ENCODE data around the gene CCDC18. TPM values are rescaled to one million over a fixed set of nuclear protein-coding genes. Genes with fewer than 3 reads are reported as not detected.
"Not testable (repeated sequence)": the region's sequence is repeated elsewhere in the genome, so short reads cannot be mapped to it uniquely, and the experiment has no call there.

CCDC18 gene
- polyA plus RNA-seq, 2 donors: 2.6 to 6.7 TPM

- Histone ChIP-seq H3K27me3 (ENCODE audit: control insufficient read depth in 1 of 2, insufficient read depth in 2 of 2, low read length in 2 of 2) (no peaks in the 10 kb centered on the region), H3K36me3 (ENCODE audit: control insufficient read depth in 2 of 2, insufficient read depth in 2 of 2, low read length in 1 of 2) (peaks cover 0 to 2% of the 10 kb centered on the region in 2 donors), H3K9me3 (ENCODE audit: control insufficient read depth in 2 of 2, insufficient read depth in 1 of 2, low read depth in 1 of 2, low read length in 1 of 2) (no peaks in the 10 kb centered on the region), H3K27ac (ENCODE audit: low read depth in 2 of 2, low read length in 1 of 2) (no peak overlapping the region), H3K4me3 (ENCODE audit: low read depth in 1 of 2, low read length in 2 of 2) (no peak overlapping the region), H3K4me1 (ENCODE audit: control insufficient read depth in 2 of 2, insufficient read depth in 2 of 2, low read length in 1 of 2) (no peaks in the 10 kb centered on the region)
- 28 to 33% methylated on average over 1 of the region's 1 CpG for WGBS, 2 donors
Measured at GRCh38 chr1:93150729-93151128, 29.8 kb upstream of the CCDC18 start.

GRCh38 chr1:93151474-93151873 lies 29.1 kb upstream of the CCDC18 start:
- H3K36me3 ChIP-seq (ENCODE audit: control insufficient read depth in 2 of 2, insufficient read depth in 2 of 2, low read length in 1 of 2): peaks cover 0 to 2% of the 10 kb centered on the region in 2 donors
- no peaks in the 10 kb centered on the region for H3K4me1 ChIP-seq (ENCODE audit: control insufficient read depth in 2 of 2, insufficient read depth in 2 of 2, low read length in 1 of 2)

GRCh38 chr1:93152835-93153234 lies 27.7 kb upstream of the CCDC18 start:
- WGBS, 2 donors: 85 to 89% methylated on average over 2 of the region's 2 CpGs
- H3K9me3 ChIP-seq (ENCODE audit: control insufficient read depth in 2 of 2, insufficient read depth in 1 of 2, low read depth in 1 of 2, low read length in 1 of 2): no peaks in the 10 kb centered on the region
- H3K36me3 ChIP-seq (ENCODE audit: control insufficient read depth in 2 of 2, insufficient read depth in 2 of 2, low read length in 1 of 2): peaks cover 0 to 6% of the 10 kb centered on the region in 2 donors
- no peaks in the 10 kb centered on the region for H3K27me3 ChIP-seq (ENCODE audit: control insufficient read depth in 1 of 2, insufficient read depth in 2 of 2, low read length in 2 of 2)
- H3K4me3 ChIP-seq (ENCODE audit: low read depth in 1 of 2, low read length in 2 of 2): no peak overlapping the region
- H3K27ac ChIP-seq (ENCODE audit: low read depth in 2 of 2, low read length in 1 of 2): no peak overlapping the region
- H3K4me1 ChIP-seq (ENCODE audit: control insufficient read depth in 2 of 2, insufficient read depth in 2 of 2, low read length in 1 of 2): no peaks in the 10 kb centered on the region

More at GRCh38 chr1:93151474-93151873, 29.1 kb upstream of the CCDC18 start:
- Histone ChIP-seq H3K9me3 (ENCODE audit: control insufficient read depth in 2 of 2, insufficient read depth in 1 of 2, low read depth in 1 of 2, low read length in 1 of 2) (no peaks in the 10 kb centered on the region), H3K4me3 (ENCODE audit: low read depth in 1 of 2, low read length in 2 of 2) (no peak overlapping the region), H3K27ac (ENCODE audit: low read depth in 2 of 2, low read length in 1 of 2) (no peak overlapping the region), H3K27me3 (ENCODE audit: control insufficient read depth in 1 of 2, insufficient read depth in 2 of 2, low read length in 2 of 2) (no peaks in the 10 kb centered on the region)

GRCh38 chr1:93154898-93155297 lies 25.6 kb upstream of the CCDC18 start:
- Histone ChIP-seq H3K9me3 (ENCODE audit: control insufficient read depth in 2 of 2, insufficient read depth in 1 of 2, low read depth in 1 of 2, low read length in 1 of 2) (no peaks in the 10 kb centered on the region), H3K36me3 (ENCODE audit: control insufficient read depth in 2 of 2, insufficient read depth in 2 of 2, low read length in 1 of 2) (peaks cover 0 to 3% of the 10 kb centered on the region in 2 donors), H3K4me1 (ENCODE audit: control insufficient read depth in 2 of 2, insufficient read depth in 2 of 2, low read length in 1 of 2) (no peaks in the 10 kb centered on the region), H3K4me3 (ENCODE audit: low read depth in 1 of 2, low read length in 2 of 2) (no peak overlapping the region), H3K27ac (ENCODE audit: low read depth in 2 of 2, low read length in 1 of 2) (no peak overlapping the region), H3K27me3 (ENCODE audit: control insufficient read depth in 1 of 2, insufficient read depth in 2 of 2, low read length in 2 of 2) (no peaks in the 10 kb centered on the region)

- Histone ChIP-seq H3K9me3 (ENCODE audit: control insufficient read depth in 2 of 2, insufficient read depth in 1 of 2, low read depth in 1 of 2, low read length in 1 of 2) (no peaks in the 10 kb centered on the region), H3K36me3 (ENCODE audit: control insufficient read depth in 2 of 2, insufficient read depth in 2 of 2, low read length in 1 of 2) (peaks cover 0 to 3% of the 10 kb centered on the region in 2 donors), H3K4me3 (ENCODE audit: low read depth in 1 of 2, low read length in 2 of 2) (no peak overlapping the region), H3K27ac (ENCODE audit: low read depth in 2 of 2, low read length in 1 of 2) (no peak overlapping the region), H3K4me1 (ENCODE audit: control insufficient read depth in 2 of 2, insufficient read depth in 2 of 2, low read length in 1 of 2) (no peaks in the 10 kb centered on the region), H3K27me3 (ENCODE audit: control insufficient read depth in 1 of 2, insufficient read depth in 2 of 2, low read length in 2 of 2) (no peaks in the 10 kb centered on the region)
- WGBS, 2 donors: 74% methylated on average over 3 of the region's 3 CpGs
Measured at GRCh38 chr1:93155335-93155734, 25.2 kb upstream of the CCDC18 start.

- Histone ChIP-seq H3K4me3 (ENCODE audit: low read depth in 1 of 2, low read length in 2 of 2) (no peak overlapping the region), H3K27ac (ENCODE audit: low read depth in 2 of 2, low read length in 1 of 2) (no peak overlapping the region), H3K9me3 (ENCODE audit: control insufficient read depth in 2 of 2, insufficient read depth in 1 of 2, low read depth in 1 of 2, low read length in 1 of 2) (no peaks in the 10 kb centered on the region), H3K4me1 (ENCODE audit: control insufficient read depth in 2 of 2, insufficient read depth in 2 of 2, low read length in 1 of 2) (no peaks in the 10 kb centered on the region), H3K36me3 (ENCODE audit: control insufficient read depth in 2 of 2, insufficient read depth in 2 of 2, low read length in 1 of 2) (peaks cover 0 to 3% of the 10 kb centered on the region in 2 donors), H3K27me3 (ENCODE audit: control insufficient read depth in 1 of 2, insufficient read depth in 2 of 2, low read length in 2 of 2) (no peaks in the 10 kb centered on the region)
- 84 to 91% methylated on average over 2 of the region's 2 CpGs for WGBS, 2 donors
Measured at GRCh38 chr1:93159337-93159736, 21.2 kb upstream of the CCDC18 start.

- not testable (repeated sequence) for H3K9me3 ChIP-seq (ENCODE audit: control insufficient read depth in 2 of 2, insufficient read depth in 1 of 2, low read depth in 1 of 2, low read length in 1 of 2); H3K27ac ChIP-seq (ENCODE audit: low read depth in 2 of 2, low read length in 1 of 2); H3K27me3 ChIP-seq (ENCODE audit: control insufficient read depth in 1 of 2, insufficient read depth in 2 of 2, low read length in 2 of 2); H3K4me3 ChIP-seq (ENCODE audit: low read depth in 1 of 2, low read length in 2 of 2); H3K36me3 ChIP-seq (ENCODE audit: control insufficient read depth in 2 of 2, insufficient read depth in 2 of 2, low read length in 1 of 2); H3K4me1 ChIP-seq (ENCODE audit: control insufficient read depth in 2 of 2, insufficient read depth in 2 of 2, low read length in 1 of 2)
- 94 to 97% methylated on average over 8 of the region's 8 CpGs for WGBS, 2 donors
Measured at GRCh38 chr1:93163314-93163713, 17.2 kb upstream of the CCDC18 start.

- no peak overlapping the region for H3K4me3 ChIP-seq (ENCODE audit: low read depth in 1 of 2, low read length in 2 of 2)
- 90 to 91% methylated on average over 2 of the region's 2 CpGs for WGBS, 2 donors
- H3K4me1 ChIP-seq (ENCODE audit: control insufficient read depth in 2 of 2, insufficient read depth in 2 of 2, low read length in 1 of 2): no peaks in the 10 kb centered on the region
- H3K27ac ChIP-seq (ENCODE audit: low read depth in 2 of 2, low read length in 1 of 2): no peak overlapping the region
- no peaks in the 10 kb centered on the region for H3K9me3 ChIP-seq (ENCODE audit: control insufficient read depth in 2 of 2, insufficient read depth in 1 of 2, low read depth in 1 of 2, low read length in 1 of 2)
- no peaks in the 10 kb centered on the region for H3K27me3 ChIP-seq (ENCODE audit: control insufficient read depth in 1 of 2, insufficient read depth in 2 of 2, low read length in 2 of 2)
- H3K36me3 ChIP-seq (ENCODE audit: control insufficient read depth in 2 of 2, insufficient read depth in 2 of 2, low read length in 1 of 2): no peaks in the 10 kb centered on the region
Measured at GRCh38 chr1:93164816-93165215, 15.7 kb upstream of the CCDC18 start.

- not testable (repeated sequence) for H3K4me1 ChIP-seq (ENCODE audit: control insufficient read depth in 2 of 2, insufficient read depth in 2 of 2, low read length in 1 of 2); H3K27me3 ChIP-seq (ENCODE audit: control insufficient read depth in 1 of 2, insufficient read depth in 2 of 2, low read length in 2 of 2); H3K4me3 ChIP-seq (ENCODE audit: low read depth in 1 of 2, low read length in 2 of 2); H3K9me3 ChIP-seq (ENCODE audit: control insufficient read depth in 2 of 2, insufficient read depth in 1 of 2, low read depth in 1 of 2, low read length in 1 of 2); H3K36me3 ChIP-seq (ENCODE audit: control insufficient read depth in 2 of 2, insufficient read depth in 2 of 2, low read length in 1 of 2); H3K27ac ChIP-seq (ENCODE audit: low read depth in 2 of 2, low read length in 1 of 2)
- 94 to 97% methylated on average over 1 of the region's 1 CpG for WGBS, 2 donors
Measured at GRCh38 chr1:93165895-93166294, 14.6 kb upstream of the CCDC18 start.

GRCh38 chr1:93167006-93167405 lies 13.5 kb upstream of the CCDC18 start:
- H3K9me3 ChIP-seq (ENCODE audit: control insufficient read depth in 2 of 2, insufficient read depth in 1 of 2, low read depth in 1 of 2, low read length in 1 of 2): no peaks in the 10 kb centered on the region
- no peaks in the 10 kb centered on the region for H3K4me1 ChIP-seq (ENCODE audit: control insufficient read depth in 2 of 2, insufficient read depth in 2 of 2, low read length in 1 of 2)
- no peaks in the 10 kb centered on the region for H3K36me3 ChIP-seq (ENCODE audit: control insufficient read depth in 2 of 2, insufficient read depth in 2 of 2, low read length in 1 of 2)
- no peak overlapping the region for H3K27ac ChIP-seq (ENCODE audit: low read depth in 2 of 2, low read length in 1 of 2)
- H3K4me3 ChIP-seq (ENCODE audit: low read depth in 1 of 2, low read length in 2 of 2): no peak overlapping the region
- no peaks in the 10 kb centered on the region for H3K27me3 ChIP-seq (ENCODE audit: control insufficient read depth in 1 of 2, insufficient read depth in 2 of 2, low read length in 2 of 2)

All from esophagus (tissue), 2 donors.